NB4 (cell line): ENCODE measurements around the gene CNGA2.

ENCODE experiments used
- CTCF ChIP-seq: IDR thresholded peaks from one replicate; pipeline ENCODE4 v1.5.1; 2012; ENCODE audit warnings: low read depth, low read length
- MYC ChIP-seq: IDR thresholded peaks from 2 replicates; pipeline ENCODE4 v1.6.1; 2011; ENCODE audit warnings: low read depth, low read length
- POLR2A ChIP-seq: IDR thresholded peaks from 2 replicates; pipeline ENCODE4 v1.6.1; 2011; ENCODE audit warnings: mild to moderate bottlenecking; ENCODE audit not compliant: insufficient read length; ENCODE audit errors: extremely low read depth

- TF ChIP-seq POLR2A (no peak), CTCF (no peak), MYC (no peak)
Observed at GRCh38 chrX:151726751-151727150, 7.8 kb upstream of the CNGA2 start.
